ENCODE measurements around the gene RPL21. TPM values are rescaled to one million over a fixed set of nuclear protein-coding genes. Genes with fewer than 3 reads are reported as not detected.
"Not testable (repeated sequence)": the region's sequence is repeated elsewhere in the genome, so short reads cannot be mapped to it uniquely, and the experiment has no call there.

Gene RPL21
- polyA plus RNA-seq, 4 donors: 694 to 850 (median 720) TPM

GRCh38 chr13:27283906-27284493 is 32.6 kb downstream of the RPL21 start:
- DNase-seq (ENCODE audit: low read depth in 4 of 4, low spot score in 3 of 4): no peak

- DNase-seq (ENCODE audit: low read depth in 4 of 4, low spot score in 3 of 4): no peak
Observed at GRCh38 chr13:27288392-27288791, 37.0 kb downstream of the RPL21 start.

- no peak for DNase-seq (ENCODE audit: low read depth in 4 of 4, low spot score in 3 of 4)
Observed at GRCh38 chr13:27289011-27289665, 37.8 kb downstream of the RPL21 start.

GRCh38 chr13:27290715-27291114 is 39.4 kb downstream of the RPL21 start:
- DNase-seq (ENCODE audit: low read depth in 4 of 4, low spot score in 3 of 4): no peak

GRCh38 chr13:27291967-27292366 is 40.6 kb downstream of the RPL21 start:
- not testable (repeated sequence) for DNase-seq (ENCODE audit: low read depth in 4 of 4, low spot score in 3 of 4)

- DNase-seq (ENCODE audit: low read depth in 4 of 4, low spot score in 3 of 4): no peak
Observed at GRCh38 chr13:27293076-27293691, 41.8 kb downstream of the RPL21 start.

- no peak for DNase-seq (ENCODE audit: low read depth in 4 of 4, low spot score in 3 of 4)
Observed at GRCh38 chr13:27293873-27294515, 42.6 kb downstream of the RPL21 start.

- no peak for DNase-seq (ENCODE audit: low read depth in 4 of 4, low spot score in 3 of 4)
Observed at GRCh38 chr13:27295096-27295495, 43.7 kb downstream of the RPL21 start.

- no peak for DNase-seq (ENCODE audit: low read depth in 4 of 4, low spot score in 3 of 4)
Observed at GRCh38 chr13:27295660-27296059, 44.3 kb downstream of the RPL21 start.

- no peak for DNase-seq (ENCODE audit: low read depth in 4 of 4, low spot score in 3 of 4)
Observed at GRCh38 chr13:27296496-27296895, 45.1 kb downstream of the RPL21 start.

GRCh38 chr13:27298849-27299248 is 47.5 kb downstream of the RPL21 start:
- DNase-seq (ENCODE audit: low read depth in 4 of 4, low spot score in 3 of 4): no peak

GRCh38 chr13:27300406-27300805 is 49.0 kb downstream of the RPL21 start:
- DNase-seq (ENCODE audit: low read depth in 4 of 4, low spot score in 3 of 4): not testable (repeated sequence)

GRCh38 chr13:27300941-27301586 is 49.7 kb downstream of the RPL21 start:
- no peak for DNase-seq (ENCODE audit: low read depth in 4 of 4, low spot score in 3 of 4)

- DNase-seq (ENCODE audit: low read depth in 4 of 4, low spot score in 3 of 4): no peak
Observed at GRCh38 chr13:27302643-27303262, 51.4 kb downstream of the RPL21 start.

GRCh38 chr13:27304099-27304498 is 52.7 kb downstream of the RPL21 start:
- no peak for DNase-seq (ENCODE audit: low read depth in 4 of 4, low spot score in 3 of 4)

GRCh38 chr13:27304611-27305010 is 53.3 kb downstream of the RPL21 start:
- no peak for DNase-seq (ENCODE audit: low read depth in 4 of 4, low spot score in 3 of 4)

Other genes starting within 250 kb of the RPL21 start
- 10 to 100 TPM; 29.6 to 40.8 (median 38.9) TPM for gene USP12, start 79.7 kb upstream of the RPL21 start, polyA plus RNA-seq (ENCODE audit: insufficient read length in 4 of 4)
- 10 to 100 TPM; 29.4 to 40.3 (median 32.0) TPM for gene RASL11A, start 19.3 kb downstream of the RPL21 start, polyA plus RNA-seq (ENCODE audit: insufficient read length in 4 of 4)
- gene GTF3A, start 173.1 kb downstream of the RPL21 start, polyA plus RNA-seq (ENCODE audit: insufficient read length in 4 of 4): 10 to 100 TPM; 79.2 to 98.2 (median 88.1) TPM
- 10 to 100 TPM; 66.1 to 82.4 (median 76.8) TPM for gene MTIF3, start 199.0 kb downstream of the RPL21 start, polyA plus RNA-seq (ENCODE audit: insufficient read length in 4 of 4)